Measurements from ENCODE around the gene PLP1.
"Not testable (repeated sequence)": the region's sequence is repeated elsewhere in the genome, so short reads cannot be mapped to it uniquely, and the experiment has no call there.

PLP1 gene

DNA sequence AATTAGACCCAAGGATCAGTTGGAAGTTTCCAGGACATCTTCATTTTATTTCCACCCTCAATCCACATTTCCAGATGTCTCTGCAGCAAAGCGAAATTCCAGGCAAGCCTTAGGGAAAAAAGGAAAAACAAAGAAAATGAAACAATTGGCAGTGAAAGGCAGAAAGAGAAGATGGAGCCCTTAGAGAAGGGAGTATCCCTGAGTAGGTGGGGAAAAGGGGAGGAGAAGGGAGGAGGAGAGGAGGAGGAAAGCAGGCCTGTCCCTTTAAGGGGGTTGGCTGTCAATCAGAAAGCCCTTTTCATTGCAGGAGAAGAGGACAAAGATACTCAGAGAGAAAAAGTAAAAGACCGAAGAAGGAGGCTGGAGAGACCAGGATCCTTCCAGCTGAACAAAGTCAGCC is at the start of gene PLP1:
Gene PLP1 (plus strand): TSS at position 295 of the 400 bp plus-strand sequence. CDS start 156 bp downstream, outside the sequence.
- no peak for DNase-seq (ENCODE audit: low spot score)

GRCh38 chrX:103727115-103727514 is 49.5 kb upstream of the PLP1 start:
- no peak for DNase-seq (ENCODE audit: low spot score)

- DNase-seq (ENCODE audit: low spot score), result no peak
Measured at GRCh38 chrX:103729015-103729414, 47.6 kb upstream of the PLP1 start.

GRCh38 chrX:103730147-103730795 is 46.4 kb upstream of the PLP1 start:
- no peak for DNase-seq (ENCODE audit: low spot score)

GRCh38 chrX:103730796-103731493 is 45.7 kb upstream of the PLP1 start:
- DNase-seq (ENCODE audit: low spot score), result no peak

GRCh38 chrX:103733017-103733416 is 43.6 kb upstream of the PLP1 start:
- DNase-seq (ENCODE audit: low spot score), result no peak

DNA sequence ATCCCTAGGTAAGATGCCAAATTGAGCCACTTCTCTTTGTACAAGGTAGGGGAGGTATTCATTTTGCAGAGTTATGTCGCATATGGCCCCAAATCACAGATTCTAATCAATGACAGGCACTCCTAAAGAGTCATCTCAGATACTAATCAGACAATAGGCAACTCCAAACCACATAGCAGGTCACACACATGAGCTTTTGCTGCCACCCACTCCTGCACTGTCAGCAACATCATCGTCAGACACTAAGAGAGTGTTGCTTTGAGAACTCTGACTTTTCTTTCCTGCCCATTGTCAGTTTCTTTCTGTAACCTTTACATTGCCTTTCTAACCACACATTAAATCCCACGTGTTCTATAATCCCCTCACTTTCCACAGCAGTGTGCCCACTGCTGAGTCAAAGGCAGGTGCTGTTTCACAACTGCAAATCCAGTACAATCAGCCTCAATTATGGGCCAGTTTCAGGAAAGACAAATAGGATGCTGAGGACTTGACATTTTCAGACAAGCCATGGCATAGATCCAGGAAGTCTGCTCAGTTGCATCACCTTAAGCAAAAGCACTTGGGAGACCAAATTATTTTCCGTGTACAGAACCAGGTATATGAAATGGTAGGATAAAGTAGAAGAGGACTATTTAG is 42.4 kb upstream of the PLP1 start:
- DNase-seq (ENCODE audit: low spot score), result peak; percentile 4

DNA sequence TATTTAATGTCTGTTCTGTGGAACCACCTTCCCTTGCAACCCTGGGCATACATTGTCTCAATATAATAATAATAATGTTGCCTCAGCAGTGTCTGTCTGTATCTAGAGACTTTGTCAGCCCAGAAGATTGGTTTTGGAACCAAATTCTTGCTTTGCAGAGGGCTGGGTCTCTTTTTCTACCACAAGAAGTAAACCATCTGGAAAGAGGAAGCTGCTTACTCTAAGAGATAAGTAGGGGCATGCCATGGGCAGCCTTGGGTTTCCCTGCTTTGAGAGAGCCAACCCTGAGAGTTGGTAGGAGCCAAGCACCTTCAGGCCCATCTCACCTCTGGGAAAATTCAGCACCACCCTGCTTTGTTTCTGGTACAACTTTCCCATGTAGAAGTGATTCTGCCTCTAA is 38.9 kb upstream of the PLP1 start:
- DNase-seq (ENCODE audit: low spot score), result no peak

DNA sequence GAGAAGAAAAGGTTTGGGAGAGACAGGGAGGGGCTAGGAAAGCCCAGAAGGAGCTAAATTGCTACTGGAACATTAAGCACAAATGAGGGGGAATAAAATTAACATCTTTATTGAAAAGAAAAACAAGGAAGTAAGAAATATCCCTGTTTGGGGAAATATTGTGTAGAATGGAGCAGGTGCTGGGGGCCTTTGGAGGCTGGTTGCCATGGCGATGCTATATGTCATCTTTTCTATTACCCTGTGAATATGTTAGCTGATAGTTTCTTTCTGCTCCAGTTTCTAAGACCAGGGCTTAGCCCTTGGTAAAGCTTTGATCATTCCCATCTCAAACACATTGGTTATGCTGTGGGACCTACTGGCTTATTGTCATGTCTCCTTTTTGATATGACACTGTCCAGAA is 37.2 kb upstream of the PLP1 start:
- no peak for DNase-seq (ENCODE audit: low spot score)

DNA sequence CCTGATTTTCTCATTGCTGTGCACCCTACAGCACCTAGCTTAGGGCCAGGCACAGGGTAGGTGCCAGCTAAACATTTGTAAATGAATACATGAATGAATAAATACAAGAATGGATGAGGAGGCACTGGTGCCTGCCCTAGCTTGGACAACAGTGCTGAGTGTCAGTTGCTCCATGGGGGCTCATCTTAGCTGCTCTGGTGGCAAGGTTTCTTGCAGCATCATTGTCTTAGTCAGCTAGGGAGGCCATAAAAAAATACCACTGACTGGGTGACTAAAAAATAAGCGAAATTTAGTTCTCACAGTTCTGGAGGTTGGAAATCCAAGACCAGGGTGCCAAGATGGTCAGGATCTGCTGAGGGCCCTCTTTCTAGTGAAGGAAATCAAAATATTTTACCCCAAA is 34.8 kb upstream of the PLP1 start:
- DNase-seq (ENCODE audit: low spot score), result no peak

DNA sequence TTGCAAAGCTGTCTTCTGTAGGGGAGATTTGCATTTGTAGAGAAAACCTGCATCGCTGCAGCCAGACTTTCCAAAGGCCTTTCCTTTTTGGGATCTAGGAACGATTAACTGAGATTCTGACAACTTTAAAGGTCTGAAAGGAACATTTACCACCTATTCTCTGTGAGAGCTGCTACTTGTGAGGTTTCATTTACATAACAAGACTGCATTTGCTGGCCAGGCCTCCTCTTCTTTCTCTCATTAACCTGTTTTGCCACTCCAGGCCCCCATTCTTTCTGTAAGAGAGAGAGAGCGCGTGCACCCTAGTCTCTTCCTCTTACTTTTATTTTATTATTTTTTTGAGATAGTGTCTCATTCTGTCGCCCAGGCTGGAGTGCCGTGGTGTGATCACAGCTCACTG is 34.3 kb upstream of the PLP1 start:
- no peak for DNase-seq (ENCODE audit: low spot score)

GRCh38 chrX:103747163-103747562 is 29.5 kb upstream of the PLP1 start:
- DNase-seq (ENCODE audit: low spot score), result no peak

DNA sequence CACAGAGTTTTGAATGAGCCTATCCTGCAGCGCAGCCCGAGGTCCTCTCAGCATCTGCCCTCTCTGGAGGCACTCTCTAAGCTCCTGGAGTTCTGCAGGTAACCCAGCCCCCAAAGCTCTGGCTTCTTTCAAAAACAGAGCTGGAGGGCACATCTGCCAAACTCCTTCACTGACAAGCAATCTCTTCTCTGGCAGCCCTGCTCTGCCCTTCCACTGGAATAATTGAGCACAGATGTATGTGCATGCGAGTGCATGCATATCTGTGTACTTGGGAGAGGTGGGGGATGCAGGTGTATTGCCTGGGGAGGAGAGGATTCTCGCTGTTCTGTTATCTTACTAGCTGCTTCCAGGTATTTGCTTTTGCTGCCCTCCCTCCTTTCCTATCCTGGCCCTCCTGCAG is 22.2 kb upstream of the PLP1 start:
- no peak for DNase-seq (ENCODE audit: low spot score)

- no peak for DNase-seq (ENCODE audit: low spot score)
Measured at GRCh38 chrX:103756736-103757135, 19.9 kb upstream of the PLP1 start.

DNA sequence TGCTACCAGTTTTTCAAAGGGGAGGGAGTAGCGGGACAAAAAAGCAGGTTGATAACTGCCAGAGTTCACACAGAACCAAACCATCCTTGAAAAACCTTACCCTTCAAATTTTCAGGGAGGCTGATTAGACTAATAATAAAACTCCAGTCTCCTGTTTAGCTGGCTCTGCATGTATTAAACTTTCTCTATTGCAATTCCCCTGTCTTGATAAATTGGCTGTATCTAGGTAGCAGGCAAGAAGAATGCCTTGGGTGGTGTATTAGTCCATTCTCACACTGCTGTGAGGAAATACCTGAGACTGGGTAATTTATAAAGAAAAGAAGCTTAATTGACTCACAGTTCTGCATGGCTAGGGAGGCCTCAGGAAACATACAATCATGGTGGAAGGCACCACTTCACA is 18.1 kb upstream of the PLP1 start:
- no peak for DNase-seq (ENCODE audit: low spot score)

DNA sequence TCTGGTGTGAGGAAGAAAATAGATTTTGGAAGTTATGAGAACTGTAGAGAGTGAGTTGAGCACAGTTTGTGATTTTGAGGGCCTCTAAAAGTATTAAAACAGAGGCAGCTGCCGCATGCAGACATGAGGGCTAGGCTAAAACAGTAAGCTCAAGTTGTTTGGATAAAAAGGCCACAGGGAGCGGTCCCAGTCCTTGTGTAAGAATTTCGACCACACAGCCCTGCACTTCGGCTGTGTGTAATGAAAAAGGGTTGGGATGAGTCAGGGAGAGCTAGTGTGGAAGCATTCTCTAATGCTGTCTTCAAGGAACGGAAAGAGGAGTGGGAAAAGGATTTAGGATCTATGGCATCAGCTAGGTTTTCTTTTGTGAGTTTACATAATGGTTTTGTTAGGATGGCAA is 13.1 kb upstream of the PLP1 start:
- DNase-seq (ENCODE audit: low spot score), result not testable (repeated sequence)

- not testable (repeated sequence) for DNase-seq (ENCODE audit: low spot score)
Measured at GRCh38 chrX:103766813-103767555, 9.7 kb upstream of the PLP1 start.

- no peak for DNase-seq (ENCODE audit: low spot score)
Measured at GRCh38 chrX:103773445-103773844, 3.2 kb upstream of the PLP1 start.

GRCh38 chrX:103774070-103774642 is 2.5 kb upstream of the PLP1 start:
- no peak for DNase-seq (ENCODE audit: low spot score)

- DNase-seq (ENCODE audit: low spot score), result no peak
Measured at GRCh38 chrX:103779141-103779789, 2.6 kb downstream of the PLP1 start.

- no peak for DNase-seq (ENCODE audit: low spot score)
Measured at GRCh38 chrX:103780336-103781061, 3.9 kb downstream of the PLP1 start.

Data from activated CD4-positive, alpha-beta T cell treated with anti-CD3 and anti-CD28 coated beads, Interleukin-2, Interleukin-4, amounts not matched to agents 100 ng/mL and 50 ng/mL, durations not matched to agents 16 hours and 8 hours (primary cell).